HCT116 (cell line): ENCODE data around the gene BLID. TPM values are rescaled to one million over a fixed set of nuclear protein-coding genes. Genes with fewer than 3 reads are reported as not detected.
A peak's percentile ranks its signal among the peaks of the same experiment; 100 is the strongest.

ENCODE experiments used
- ATAC-seq: fragments of 200-7000 bp; cut with Tn5 transposase; 2 replicates; pipeline ENCODE4 v1.9.1; 2020; ENCODE audit warnings: mild to moderate bottlenecking, moderate library complexity
- BruUV-seq: library from RNA; stranded (reverse); fragments of 400-500 nt; replicated peaks from 2 replicates; lab custom pipeline; 2021; lab: Mats Ljungman, UMichigan
- CTCF ChIA-PET: fragments of 300-600 bp; sonication (Branson Sonifier 250); formaldehyde crosslinking; loops from one replicate; lab custom pipeline; 2021; ENCODE audit warnings: antibody characterized with exemption; lab: Charles Lee
- POLR2A ChIA-PET: fragments of 300-600, 350-600 bp; sonication (Branson Sonifier 250); formaldehyde crosslinking; loops from one replicate; lab custom pipeline; 2021; ENCODE audit warnings: antibody characterized with exemption; lab: Charles Lee
- RAD21 ChIA-PET, 2 experiments: fragments of 300-600 bp; sonication (Branson Sonifier 250); formaldehyde crosslinking; loops; one replicate each; lab custom pipeline; 2023; ENCODE audit warnings: low total read pairs in 2 of 2; ENCODE audit not compliant: uncharacterized antibody in 2 of 2, unreplicated experiment in 2 of 2, low non-redundant PET in 1 of 2; lab: Charles Lee
- DNase-seq: peaks from one replicate; pipeline ENCODE4 v3.0.0-alpha.2; 2010; ENCODE audit warnings: low read depth, low spot score
- H2AFZ ChIP-seq: fragments of 200-600 bp; shearing (Covaris generic), sonication (generic); 2 replicates; pipeline ENCODE4 v1.6.1; 2017; ENCODE audit warnings: low read depth, mixed run types, mixed read lengths, antibody characterized with exemption, low read length; ENCODE audit not compliant: poor library complexity, severe bottlenecking
- H3K27ac ChIP-seq: 2 replicates; pipeline ENCODE4 v1.5.1; 2012; ENCODE audit warnings: low read depth, low read length
- H3K27me3 ChIP-seq: fragments of 200-600 bp; sonication (generic); 2 replicates; pipeline ENCODE4 v1.6.1; 2016; ENCODE audit warnings: mixed run types, low read length, mixed read lengths; ENCODE audit not compliant: insufficient read depth
- H3K36me3 ChIP-seq, 2 experiments: fragments of 200-500 bp in 1 of 2; fragments of 200-600 bp in 1 of 2; sonication (Bioruptor generic) in 1 of 2; sonication (generic) in 1 of 2; 2 replicates each; pipeline versions ENCODE4 v1.5.1 to v1.6.1; 2014 to 2016; ENCODE audit warnings: low read length in 2 of 2, inconsistent platforms in 1 of 2, mixed read lengths in 1 of 2, mixed run types in 1 of 2; ENCODE audit not compliant: insufficient read depth in 2 of 2, control insufficient read depth in 1 of 2
- H3K4me1 ChIP-seq, 2 experiments: fragments of 200-600 bp in 1 of 2; sonication (generic) in 1 of 2; 2 replicates each; pipeline versions ENCODE4 v1.5.1 to v1.6.1; 2012 to 2017; ENCODE audit warnings: low read length in 2 of 2, inconsistent platforms in 1 of 2, mild to moderate bottlenecking in 1 of 2, mixed read lengths in 1 of 2, mixed run types in 1 of 2, moderate library complexity in 1 of 2; ENCODE audit not compliant: insufficient read depth in 2 of 2, control insufficient read depth in 1 of 2
- H3K4me2 ChIP-seq: fragments of 200-600 bp; sonication (generic); 2 replicates; pipeline ENCODE4 v1.6.1; 2017; ENCODE audit warnings: mixed run types, low read length, mixed read lengths
- H3K4me3 ChIP-seq, 2 experiments: fragments of 200-600 bp in 1 of 2; sonication (generic) in 1 of 2; replicated peaks in 1 of 2; 2 replicates each; pipeline ENCODE4 v1.5.1; 2011 to 2016; ENCODE audit warnings: low read length in 2 of 2, control low read depth in 1 of 2, low read depth in 1 of 2, mild to moderate bottlenecking in 1 of 2, mixed read lengths in 1 of 2, mixed run types in 1 of 2
- H3K79me2 ChIP-seq: fragments of 200-600 bp; sonication (generic); 2 replicates; pipeline ENCODE4 v1.6.1; 2017; ENCODE audit warnings: mild to moderate bottlenecking, mixed run types, low read length, moderate library complexity, mixed read lengths; ENCODE audit not compliant: insufficient read depth
- H3K9ac ChIP-seq: fragments of 200-600 bp; sonication (generic); 2 replicates; pipeline ENCODE4 v1.6.1; 2016; ENCODE audit warnings: low read length, mixed read lengths
- H3K9me2 ChIP-seq: fragments of 200-600 bp; sonication (generic), shearing (Covaris generic); 2 replicates; pipeline ENCODE4 v1.6.1; 2017; ENCODE audit warnings: mixed run types, mild to moderate bottlenecking, moderate library complexity; ENCODE audit not compliant: insufficient read depth
- H3K9me3 ChIP-seq, 2 experiments: fragments of 200-500 bp in 1 of 2; fragments of 200-600 bp in 1 of 2; sonication (Bioruptor generic) in 1 of 2; sonication (generic) in 1 of 2; 2 replicates each; pipeline ENCODE4 v1.6.1; 2014 to 2017; ENCODE audit warnings: low read length in 2 of 2, mixed read lengths in 2 of 2, inconsistent platforms in 1 of 2, low read depth in 1 of 2, mild to moderate bottlenecking in 1 of 2, mixed run types in 1 of 2, moderate library complexity in 1 of 2; ENCODE audit not compliant: control insufficient read depth in 1 of 2, insufficient read depth in 1 of 2
- H4K20me1 ChIP-seq: fragments of 200-600 bp; sonication (generic), shearing (Covaris generic); 2 replicates; pipeline ENCODE4 v1.6.1; 2017; ENCODE audit warnings: mixed run types, mild to moderate bottlenecking, moderate library complexity; ENCODE audit not compliant: insufficient read depth
- ATF3 ChIP-seq: IDR thresholded peaks from 2 replicates; pipeline ENCODE4 v1.6.1; 2012
- CEBPB ChIP-seq: IDR thresholded peaks from 2 replicates; pipeline ENCODE4 v1.6.1; 2012; ENCODE audit warnings: low read depth
- CTCF ChIP-seq, 3 experiments: fragments of 200-600 bp in 1 of 3; sonication (generic) in 1 of 3; IDR thresholded peaks in 2 of 3; conservative IDR thresholded peaks in 1 of 3; 2 replicates each; pipeline ENCODE4 v1.5.1; 2012 to 2017; ENCODE audit warnings: low read depth in 2 of 3, low read length in 2 of 3, antibody characterized with exemption in 1 of 3, borderline replicate concordance in 1 of 3, control low read depth in 1 of 3, mild to moderate bottlenecking in 1 of 3, mixed read lengths in 1 of 3, mixed run types in 1 of 3, moderate library complexity in 1 of 3; ENCODE audit not compliant: insufficient read depth in 1 of 3
- EGR1 ChIP-seq: IDR thresholded peaks from 2 replicates; pipeline ENCODE4 v1.6.1; 2012; ENCODE audit warnings: low read depth
- ELF1 ChIP-seq: IDR thresholded peaks from 2 replicates; pipeline ENCODE4 v1.6.1; 2012; ENCODE audit warnings: low read depth, borderline replicate concordance
- EZH2phosphoT487 ChIP-seq: fragments of 200-600 bp; IDR thresholded peaks from 2 replicates; pipeline ENCODE4 v1.6.1; 2018; ENCODE audit warnings: antibody characterized with exemption, borderline replicate concordance
- JUND ChIP-seq: IDR thresholded peaks from 2 replicates; pipeline ENCODE4 v1.6.1; 2012
- MAX ChIP-seq: IDR thresholded peaks from 2 replicates; pipeline ENCODE4 v1.6.1; 2012
- POLR2A ChIP-seq: IDR thresholded peaks from 2 replicates; pipeline ENCODE4 v1.7.0; 2011; ENCODE audit warnings: borderline replicate concordance; ENCODE audit not compliant: insufficient read depth, insufficient read length; ENCODE audit errors: extremely low read depth
- POLR2AphosphoS5 ChIP-seq: IDR thresholded peaks from 2 replicates; pipeline ENCODE4 v1.6.1; 2011; ENCODE audit warnings: mild to moderate bottlenecking, low read depth, low read length, moderate library complexity
- RAD21 ChIP-seq: IDR thresholded peaks from 2 replicates; pipeline ENCODE4 v1.6.1; 2012; ENCODE audit warnings: low read depth, mild to moderate bottlenecking
- SIN3A ChIP-seq: IDR thresholded peaks from 2 replicates; pipeline ENCODE4 v1.6.1; 2012; ENCODE audit warnings: low read depth
- SP1 ChIP-seq: IDR thresholded peaks from 2 replicates; pipeline ENCODE4 v1.6.1; 2012; ENCODE audit warnings: low read depth
- ZFX ChIP-seq: fragments of 450-650 bp; IDR thresholded peaks from 2 replicates; pipeline ENCODE4 v1.6.1; 2017
- intact Hi-C: fragments of 100-400 bp; cut with micrococcal nuclease; formaldehyde crosslinking; loops from 2 replicates; pipeline ENCODE4 v1.10.0; 2022
- total RNA-seq: library from RNA; stranded (reverse); gene quantifications from one replicate; pipeline ENCODE4 v1.2.1, GENCODE V29; 2021; ENCODE audit not compliant: unreplicated experiment

The BLID gene
- total RNA-seq, 1 experiment from 2014 or later, result 8.9 TPM

- peak; percentile 71 for TF ChIP-seq MAX
- TF ChIP-seq ATF3, result no peak
- no peak for TF ChIP-seq ZFX
- TF ChIP-seq, all 23 proteins: peak for 7
Measured at GRCh38 chr11:122105044-122105758, 10.8 kb downstream of the BLID start (continued).

GRCh38 chr11:122104341-122104740 is 11.7 kb downstream of the BLID start:
- Histone ChIP-seq H3K4me3 (no peak overlapping the region), H3K9me3 (no peaks in the 10 kb centered on the region)
- intact Hi-C loops, result loop anchor here (5.0 to 10.0 kb wide), 2 partner anchors 400 to 447 kb away; no protein-coding TSS in a partner anchor
- BruUV-seq, result no TSS peak
- POLR2A ChIA-PET, result no interaction called here
- TF ChIP-seq ATF3 (no peak), EGR1 (no peak), ELF1 (no peak), ZFX (no peak), CTCF (IDR thresholded peaks at IDR 0.05 in 2 of 3, conservative IDR thresholded peaks at IDR 0.05 in 1 of 3; ENCODE audit: borderline replicate concordance in 1 of 3, insufficient read depth in 1 of 3, low read depth in 2 of 3, low read length in 2 of 3) (no peak), POLR2A (no peak), EZH2phosphoT487 (no peak), SP1 (peak; percentile 27), JUND (peak; percentile 5; the same call in 1 of the 2 replicates), CEBPB (no peak), SIN3A (no peak), RAD21 (no peak), POLR2AphosphoS5 (peak; percentile 12)
- TF ChIP-seq, all 23 proteins: peak for 3
- no peak overlapping the region for H2AFZ ChIP-seq
- H3K36me3 ChIP-seq, result peaks cover 3 to 51% of the 10 kb centered on the region in 2 experiments; a peak in 2 of 4 replicates
- no peaks in the 10 kb centered on the region for H4K20me1 ChIP-seq
- H3K9ac ChIP-seq, result peak overlapping the region; percentile 36; the same call in 1 of the 2 replicates
- ATAC-seq (peak; percentile 27; the same call in 1 of the 2 replicates), DNase-seq (no peak)
- H3K79me2 ChIP-seq, result peaks cover 100% of the 10 kb centered on the region
- no peaks in the 10 kb centered on the region for H3K9me2 ChIP-seq
- H3K4me1 ChIP-seq, result peaks cover 81 to 93% of the 10 kb centered on the region in 2 experiments
- RAD21 ChIA-PET, result no interaction called here
- CTCF ChIA-PET, result interaction anchor here (1.5 kb wide), 1 partner anchor 450 kb away, joined by 4 read pairs; no protein-coding TSS in a partner anchor
- H3K27ac ChIP-seq, result peak overlapping the region; percentile 70
- H3K27me3 ChIP-seq, result no peaks in the 10 kb centered on the region
- H3K4me2 ChIP-seq, result peak overlapping the region; percentile 57
